IMR-90 (cell line): Measurements from ENCODE around the gene ANKDD1A. TPM values are rescaled to one million over a fixed set of nuclear protein-coding genes. Genes with fewer than 3 reads are reported as not detected.

Experiments
- ATAC-seq: fragments of 200-7000 bp; cut with Tn5 transposase; 2 replicates; pipeline ENCODE4 v1.9.1; 2020; ENCODE audit warnings: low read depth, mild to moderate bottlenecking, moderate library complexity
- BruUV-seq: library from RNA; stranded (reverse); fragments of 400-500 nt; replicated peaks from 2 replicates; lab custom pipeline; 2021; lab: Mats Ljungman, UMichigan
- CTCF ChIA-PET: fragments of 300-600 bp; formaldehyde crosslinking; extraction: SDS; loops from one replicate; lab custom pipeline; 2021; ENCODE audit warnings: antibody characterized with exemption; lab: Yijun Ruan, JAX
- POLR2A ChIA-PET: fragments of 300-600 bp; sonication (Branson Sonifier 250); formaldehyde crosslinking; loops from one replicate; lab custom pipeline; 2022; ENCODE audit warnings: antibody characterized with exemption; ENCODE audit not compliant: unreplicated experiment; lab: Charles Lee
- DNase-seq: peaks from one replicate; pipeline ENCODE4 v3.0.0; 2013
- H2AFZ ChIP-seq: replicated peaks from 2 replicates; pipeline ENCODE3; 2013; ENCODE audit warnings: low read length, mild to moderate bottlenecking; ENCODE audit not compliant: poor library complexity
- H2AK5ac ChIP-seq: 2 replicates; pipeline ENCODE4 v1.6.1; 2013; ENCODE audit warnings: low read depth, low read length, inconsistent platforms
- H2AK9ac ChIP-seq: replicated peaks from 2 replicates; pipeline ENCODE3; 2013; ENCODE audit warnings: mild to moderate bottlenecking, low read depth, low read length, moderate library complexity; ENCODE audit not compliant: poor library complexity
- H2BK120ac ChIP-seq: 2 replicates; pipeline ENCODE4 v1.6.1; 2013; ENCODE audit warnings: low read depth, low read length, inconsistent platforms
- H2BK15ac ChIP-seq: 3 replicates; pipeline ENCODE4 v1.6.1; 2013; ENCODE audit warnings: low read depth, low read length, inconsistent platforms
- H2BK20ac ChIP-seq: 2 replicates; pipeline ENCODE4 v1.6.1; 2013; ENCODE audit warnings: low read depth, mild to moderate bottlenecking, inconsistent platforms, low read length, moderate library complexity
- H2BK5ac ChIP-seq: 2 replicates; pipeline ENCODE4 v1.6.1; 2013; ENCODE audit warnings: mild to moderate bottlenecking, low read depth, low read length, inconsistent platforms; ENCODE audit not compliant: poor library complexity, severe bottlenecking
- H3K14ac ChIP-seq: replicated peaks from 2 replicates; pipeline ENCODE4 v1.6.1; 2013; ENCODE audit warnings: low read depth, low read length, inconsistent platforms
- H3K18ac ChIP-seq: 2 replicates; pipeline ENCODE4 v1.6.1; 2013; ENCODE audit warnings: low read depth, low read length, control low read depth
- H3K23ac ChIP-seq: 2 replicates; pipeline ENCODE4 v1.6.1; 2013; ENCODE audit warnings: low read depth, low read length, inconsistent platforms
- H3K27ac ChIP-seq: 2 replicates; pipeline ENCODE4 v1.5.1; 2013; ENCODE audit warnings: mild to moderate bottlenecking, control low read depth, low read length; ENCODE audit not compliant: insufficient read depth
- H3K27me3 ChIP-seq: 2 replicates; pipeline ENCODE4 v1.6.1; 2013; ENCODE audit warnings: low read length; ENCODE audit not compliant: control insufficient read depth, insufficient read depth
- H3K36me3 ChIP-seq: 2 replicates; pipeline ENCODE4 v1.6.1; 2013; ENCODE audit warnings: low read length, mixed read lengths; ENCODE audit not compliant: control insufficient read depth, insufficient read depth
- H3K4ac ChIP-seq: 2 replicates; pipeline ENCODE4 v1.6.1; 2013; ENCODE audit warnings: low read depth, low read length, inconsistent platforms
- H3K4me1 ChIP-seq: 2 replicates; pipeline ENCODE4 v1.6.1; 2013; ENCODE audit warnings: low read length, mixed read lengths; ENCODE audit not compliant: control insufficient read depth, insufficient read depth
- H3K4me2 ChIP-seq: 2 replicates; pipeline ENCODE4 v1.6.1; 2013; ENCODE audit warnings: low read depth, mild to moderate bottlenecking, control low read depth, low read length, moderate library complexity
- H3K4me3 ChIP-seq: 2 replicates; pipeline ENCODE4 v1.5.1; 2013; ENCODE audit warnings: low read depth, mild to moderate bottlenecking, control low read depth, low read length, moderate library complexity; ENCODE audit not compliant: insufficient read depth
- H3K56ac ChIP-seq: 2 replicates; pipeline ENCODE4 v1.6.1; 2013; ENCODE audit warnings: low read length, inconsistent platforms; ENCODE audit not compliant: insufficient read depth; ENCODE audit errors: extremely low read depth
- H3K79me1 ChIP-seq, 2 experiments: 2 replicates each; pipeline ENCODE4 v1.6.1; 2013; ENCODE audit warnings: low read length in 2 of 2, inconsistent platforms in 1 of 2, low read depth in 1 of 2
- H3K9ac ChIP-seq: 2 replicates; pipeline ENCODE4 v1.6.1; 2013; ENCODE audit warnings: low read depth, low read length, control low read depth
- H3K9me1 ChIP-seq: 2 replicates; pipeline ENCODE4 v1.6.1; 2013; ENCODE audit warnings: low read length, inconsistent platforms; ENCODE audit not compliant: insufficient read depth
- H3K9me3 ChIP-seq: 2 replicates; pipeline ENCODE4 v1.6.1; 2013; ENCODE audit warnings: low read length; ENCODE audit not compliant: control insufficient read depth, insufficient read depth
- H4K20me1 ChIP-seq: 2 replicates; pipeline ENCODE4 v1.6.1; 2013; ENCODE audit warnings: low read length, inconsistent platforms; ENCODE audit not compliant: insufficient read depth
- H4K5ac ChIP-seq: 2 replicates; pipeline ENCODE4 v1.6.1; 2013; ENCODE audit warnings: mild to moderate bottlenecking, low read depth, low read length, control low read depth
- H4K8ac ChIP-seq, 2 experiments: 2 replicates each; pipeline ENCODE4 v1.6.1; 2013; ENCODE audit warnings: low read depth in 2 of 2, low read length in 2 of 2, control low read depth in 1 of 2, inconsistent platforms in 1 of 2
- H4K91ac ChIP-seq: 2 replicates; pipeline ENCODE4 v1.6.1; 2013; ENCODE audit warnings: low read depth, low read length, inconsistent platforms; ENCODE audit not compliant: insufficient read depth
- CHD1 ChIP-seq: IDR thresholded peaks from 2 replicates; pipeline ENCODE4 v1.6.1; 2012; ENCODE audit warnings: low read depth, low read length, improper control_type of control experiment
- ELK1 ChIP-seq: fragments of 150-350 bp; IDR thresholded peaks from 2 replicates; pipeline ENCODE4 v1.6.1; 2016; ENCODE audit warnings: low read depth, mild to moderate bottlenecking, low read length, moderate library complexity, borderline replicate concordance
- MAFK ChIP-seq: IDR thresholded peaks from 2 replicates; pipeline ENCODE4 v1.6.1; 2012; ENCODE audit warnings: low read depth, low read length, improper control_type of control experiment
- MAZ ChIP-seq: IDR thresholded peaks from 2 replicates; pipeline ENCODE4 v1.6.1; 2012; ENCODE audit warnings: low read depth, mild to moderate bottlenecking, low read length, improper control_type of control experiment, moderate library complexity, borderline replicate concordance
- RAD21 ChIP-seq: IDR thresholded peaks from 2 replicates; pipeline ENCODE4 v1.6.1; 2012; ENCODE audit warnings: low read length, improper control_type of control experiment
- RCOR1 ChIP-seq: IDR thresholded peaks from 2 replicates; pipeline ENCODE4 v1.6.1; 2012; ENCODE audit warnings: mild to moderate bottlenecking, low read length, improper control_type of control experiment; ENCODE audit not compliant: insufficient replicate concordance
- SMC3 ChIP-seq: fragments of 150-350 bp; IDR thresholded peaks from 2 replicates; pipeline ENCODE4 v1.6.1; 2016; ENCODE audit warnings: low read depth, mild to moderate bottlenecking, antibody characterized with exemption, low read length, moderate library complexity
- USF2 ChIP-seq: fragments of 150-350 bp; IDR thresholded peaks from 2 replicates; pipeline ENCODE4 v1.6.1; 2017; ENCODE audit warnings: mild to moderate bottlenecking, antibody characterized with exemption, low read length, low read depth
- WGBS, 2 experiments: methylation state at CpG; one replicate each; pipeline versions ENCODE4 v1.1.5 to v1.1.7; 2013; ENCODE audit warnings: missing lambda C conversion rate in 2 of 2; ENCODE audit not compliant: insufficient read length in 1 of 2; ENCODE audit errors: extremely low coverage in 2 of 2; 5-methylcytosine and 5-hydroxymethylcytosine counted together
- dilution Hi-C: fragments of 300-500 bp; cut with HindIII; formaldehyde crosslinking; loops from one replicate; pipeline ENCODE4 v1.14.3; 2018; ENCODE audit warnings: low sequenced_read_pairs; ENCODE audit not compliant: unreplicated experiment
- in situ Hi-C: fragments of 300-500 bp; cut with MboI; formaldehyde crosslinking; loops from 3 replicates; pipeline ENCODE4 v1.14.3; 2019; ENCODE audit warnings: low sequenced_read_pairs, inconsistent platforms, mixed read lengths
- intact Hi-C: fragments of 100-400 bp; cut with micrococcal nuclease; formaldehyde crosslinking; loops from 2 replicates; pipeline ENCODE4 v1.10.0; 2022
- polyA plus RNA-seq, 3 experiments: library from polyadenylated mRNA; depleted of rRNA; stranded (reverse); fragments of >200 nt; gene quantifications; 2 replicates each; pipeline ENCODE4 v1.2.3, GENCODE V29; 2012; ENCODE audit warnings: low replicate concordance in 1 of 3
- total RNA-seq: library from RNA; depleted of rRNA; stranded (reverse); fragments of >200 nt; gene quantifications from 2 replicates; pipeline ENCODE4 v1.2.3, GENCODE V29; 2012

Gene ANKDD1A
- total and polyA plus RNA-seq, 2 of the 4 experiments (the other 2 are of a cell fraction), result 3.6 to 4.9 TPM

- Histone ChIP-seq H3K14ac (peak overlapping the region; percentile 10; the same call in 1 of the 2 replicates), H4K8ac (peak overlapping the region; percentile 58 to 61; a peak in 3 of 4 replicates), H3K9ac (no peak overlapping the region), H2BK15ac (peak overlapping the region; percentile 50; the same call in 1 of the 3 replicates), H3K18ac (peak overlapping the region; percentile 65; the same call in 1 of the 2 replicates), H2AK5ac (peak overlapping the region; percentile 77), H3K9me1 (peaks cover 24% of the 10 kb centered on the region), H3K4ac (peak overlapping the region; percentile 41; the same call in 1 of the 2 replicates), H3K79me1 (peaks cover 5 to 27% of the 10 kb centered on the region in 2 experiments; a peak in 2 of 4 replicates), H2AK9ac (no peak overlapping the region), H2AFZ (no peak overlapping the region), H2BK120ac (peak overlapping the region; percentile 12; the same call in 1 of the 2 replicates), H2BK5ac (no peak overlapping the region), H2BK20ac (peak overlapping the region; percentile 4; the same call in 1 of the 2 replicates), H4K5ac (peak overlapping the region; percentile 43; the same call in 1 of the 2 replicates), H4K20me1 (no peaks in the 10 kb centered on the region), H3K27ac (no peak overlapping the region), H3K9me3 (no peaks in the 10 kb centered on the region), H3K4me3 (no peak overlapping the region), H3K27me3 (no peaks in the 10 kb centered on the region), H4K91ac (no peak overlapping the region; the same call in 1 of the 2 replicates), H3K4me2 (no peak overlapping the region), H3K23ac (no peak overlapping the region), H3K56ac (no peak overlapping the region), H3K4me1 (peaks cover 15% of the 10 kb centered on the region), H3K36me3 (no peaks in the 10 kb centered on the region)
- intact Hi-C loops (no loop called here), in situ Hi-C loops (no loop called here), dilution Hi-C loops (no loop called here)
- ChIA-PET POLR2A (interaction anchor here (0.6 kb wide), 1 partner anchor 682 kb away, joined by 11 read pairs; no protein-coding TSS in a partner anchor), CTCF (no interaction called here)
- DNase-seq (no peak), ATAC-seq (no peak)
- 60% methylated on average over 2 of the region's 3 CpGs; no CpG with 5 or more reads in 1 of the 2 experiments for WGBS, 2 experiments
- TF ChIP-seq RAD21, result no peak
- no peak for TF ChIP-seq MAZ
- TF ChIP-seq MAFK, result no peak
- no peak for TF ChIP-seq USF2
- TF ChIP-seq ELK1, result no peak
- no peak for TF ChIP-seq SMC3
- TF ChIP-seq CHD1, result no peak
- no peak for TF ChIP-seq RCOR1
- BruUV-seq, result no TSS peak
Observed at GRCh38 chr15:64875641-64876223, 36.0 kb upstream of the ANKDD1A start.
